Activated CD8-positive, alpha-beta memory T cell treated with anti-CD3 and anti-CD28 coated beads, Interleukin-2, amount 10 ng/mL, durations not matched to agents 7 days and 5 days (primary cell): ENCODE data around the gene RUVBL1. TPM values are rescaled to one million over a fixed set of nuclear protein-coding genes. Genes with fewer than 3 reads are reported as not detected.
A peak's percentile ranks its signal among the peaks of the same experiment; 100 is the strongest.

Source experiments
- ATAC-seq: fragments of 150-1000 bp; cut with Tn5 transposase; one replicate; pipeline ENCODE4 v1.10.0; 2021; ENCODE audit warnings: moderate library complexity
- CTCF ChIA-PET: fragments of 350-600 bp; sonication (Branson Sonifier 250); formaldehyde crosslinking; loops from one replicate; lab custom pipeline; 2021; ENCODE audit warnings: antibody characterized with exemption; lab: Charles Lee
- DNase-seq: peaks from one replicate; pipeline ENCODE4 v3.0.0-alpha.2; 2020
- H3K27ac Mint-ChIP-seq: one replicate; pipeline ENCODE4 v1.8.0; 2021; ENCODE audit warnings: mild to moderate bottlenecking, mixed read lengths
- H3K27me3 Mint-ChIP-seq: one replicate; pipeline ENCODE4 v1.8.0; 2021; ENCODE audit warnings: mixed read lengths
- H3K36me3 Mint-ChIP-seq: one replicate; pipeline ENCODE4 v1.8.0; 2021; ENCODE audit warnings: mild to moderate bottlenecking, mixed read lengths
- H3K4me1 Mint-ChIP-seq: one replicate; pipeline ENCODE4 v1.8.0; 2021; ENCODE audit warnings: mixed read lengths
- H3K4me3 Mint-ChIP-seq: one replicate; pipeline ENCODE4 v1.8.0; 2021; ENCODE audit warnings: mild to moderate bottlenecking, moderate library complexity, mixed read lengths
- H3K9me3 Mint-ChIP-seq: one replicate; pipeline ENCODE4 v1.8.0; 2022; ENCODE audit warnings: low read depth, mixed read lengths
- total RNA-seq, 2 experiments: library from RNA; stranded (reverse); gene quantifications; one replicate each; pipeline ENCODE4 v1.2.3, GENCODE V29; 2021

Gene RUVBL1
- total RNA-seq, 2 experiments from 2014 or later: 63.8 to 73.5 TPM

- H3K36me3 Mint-ChIP-seq: peaks cover 51% of the 10 kb centered on the region
- H3K4me1 Mint-ChIP-seq: no peaks in the 10 kb centered on the region
- no peak for ATAC-seq
- no peaks in the 10 kb centered on the region for H3K9me3 Mint-ChIP-seq
- CTCF ChIA-PET: interaction anchor here (1.4 to 3.3 kb wide), 4 partner anchors 11 to 66 kb away, joined by 4 to 13 read pairs (median 6); no protein-coding TSS in a partner anchor
- H3K27ac Mint-ChIP-seq: no peak overlapping the region
- no peak for DNase-seq
- H3K4me3 Mint-ChIP-seq: no peak overlapping the region
- no peaks in the 10 kb centered on the region for H3K27me3 Mint-ChIP-seq
Measured at GRCh38 chr3:128067489-128067888, 56.1 kb downstream of the RUVBL1 start.

DNA sequence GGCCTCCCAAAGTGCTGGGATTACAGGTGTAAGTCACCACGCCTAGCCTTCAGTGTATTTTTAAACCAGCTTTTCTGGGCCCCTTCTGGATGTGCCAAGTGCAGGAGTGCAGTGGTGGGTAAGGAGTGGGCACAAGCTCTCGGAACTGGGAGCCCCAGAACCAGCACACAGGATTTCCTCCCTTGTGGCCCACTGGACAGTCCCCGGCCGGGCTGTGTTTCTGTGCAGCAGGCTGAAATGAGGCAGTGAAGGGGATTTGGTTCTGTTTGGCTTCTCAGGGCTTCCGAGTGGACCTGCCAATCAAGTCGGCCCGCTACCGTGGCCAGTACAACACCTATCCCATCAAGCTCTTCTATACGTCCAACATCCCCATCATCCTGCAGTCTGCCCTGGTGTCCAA, 56.9 kb downstream of the RUVBL1 start:
- ATAC-seq (no peak), DNase-seq (no peak)
- Mint-ChIP-seq H3K36me3 (peaks cover 58% of the 10 kb centered on the region), H3K4me1 (no peaks in the 10 kb centered on the region), H3K4me3 (no peak overlapping the region), H3K9me3 (no peaks in the 10 kb centered on the region), H3K27ac (no peak overlapping the region), H3K27me3 (no peaks in the 10 kb centered on the region)
- CTCF ChIA-PET: interaction anchor here (0.6 to 3.3 kb wide), 5 partner anchors 9 to 67 kb away, joined by 3 to 13 read pairs (median 5); partner anchors contain the start of gene SEC61A1

DNA sequence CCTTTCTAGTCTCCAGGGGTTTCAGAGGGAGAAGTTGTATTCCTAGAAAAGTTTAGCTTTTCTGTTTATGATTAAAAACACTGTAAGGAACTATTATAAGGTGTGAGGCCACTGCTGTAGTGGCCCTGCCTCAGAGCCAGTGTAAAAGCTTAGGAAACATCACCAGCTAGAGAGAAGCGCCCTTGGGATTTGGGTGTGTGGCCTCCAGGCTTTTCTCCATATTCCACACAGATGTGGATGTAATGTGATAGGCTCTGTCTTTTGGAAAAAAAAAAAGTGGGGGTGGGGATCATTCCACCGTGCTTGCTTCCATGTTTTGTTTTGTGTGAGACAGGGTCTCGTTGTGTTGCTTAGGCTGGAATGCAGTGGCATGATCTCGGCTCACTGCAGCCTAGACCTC, 57.5 kb downstream of the RUVBL1 start:
- Mint-ChIP-seq H3K36me3 (peaks cover 63% of the 10 kb centered on the region), H3K4me1 (no peaks in the 10 kb centered on the region), H3K4me3 (no peak overlapping the region), H3K27me3 (no peaks in the 10 kb centered on the region), H3K9me3 (no peaks in the 10 kb centered on the region), H3K27ac (no peak overlapping the region)
- ATAC-seq (no peak), DNase-seq (no peak)
- CTCF ChIA-PET: interaction anchor here (1.3 to 3.3 kb wide), 4 partner anchors 10 to 67 kb away, joined by 3 to 13 read pairs (median 4); partner anchors contain the start of genes RUVBL1 and SEC61A1

DNA sequence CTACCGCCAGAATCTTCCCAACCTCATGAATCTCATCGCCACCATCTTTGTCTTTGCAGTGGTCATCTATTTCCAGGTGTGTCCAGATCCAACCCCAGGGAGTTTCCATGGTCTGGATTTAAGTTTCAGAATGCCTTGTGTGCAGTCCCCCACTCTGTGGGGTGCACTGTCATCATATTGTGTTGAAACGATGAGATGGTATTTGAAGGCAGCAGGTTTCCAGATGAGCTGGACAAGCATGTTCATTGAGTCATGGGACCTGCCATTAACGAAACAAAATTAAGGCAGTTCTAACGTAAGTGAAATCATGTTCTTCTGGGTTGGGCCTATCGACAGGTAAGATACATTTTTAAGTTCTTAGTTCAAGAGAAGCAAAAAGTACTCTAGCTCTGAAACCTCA, 58.6 kb downstream of the RUVBL1 start:
- H3K4me3 Mint-ChIP-seq: no peak overlapping the region
- CTCF ChIA-PET: interaction anchor here (1.3 to 3.3 kb wide), 4 partner anchors 9 to 69 kb away, joined by 3 to 13 read pairs (median 5); partner anchors contain the start of gene RUVBL1
- no peaks in the 10 kb centered on the region for H3K27me3 Mint-ChIP-seq
- no peaks in the 10 kb centered on the region for H3K9me3 Mint-ChIP-seq
- no peak overlapping the region for H3K27ac Mint-ChIP-seq
- peaks cover under 1% of the 10 kb centered on the region for H3K4me1 Mint-ChIP-seq
- ATAC-seq (no peak), DNase-seq (no peak)
- H3K36me3 Mint-ChIP-seq: peaks cover 65% of the 10 kb centered on the region

- Mint-ChIP-seq H3K27ac (no peak overlapping the region), H3K36me3 (peaks cover 66% of the 10 kb centered on the region), H3K9me3 (no peaks in the 10 kb centered on the region), H3K27me3 (no peaks in the 10 kb centered on the region), H3K4me3 (no peak overlapping the region), H3K4me1 (peaks cover 2% of the 10 kb centered on the region)
- DNase-seq (no peak), ATAC-seq (no peak)
- CTCF ChIA-PET: interaction anchor here (1.4 kb wide), 1 partner anchor 10 kb away, joined by 5 read pairs; no protein-coding TSS in a partner anchor
Measured at GRCh38 chr3:128063865-128064264, 59.7 kb downstream of the RUVBL1 start.

- DNase-seq (no peak), ATAC-seq (no peak)
- peaks cover 2% of the 10 kb centered on the region for H3K4me1 Mint-ChIP-seq
- H3K27me3 Mint-ChIP-seq: no peaks in the 10 kb centered on the region
- H3K9me3 Mint-ChIP-seq: no peaks in the 10 kb centered on the region
- CTCF ChIA-PET: interaction anchor here (1.2 kb wide), 2 partner anchors 12 to 14 kb away, joined by 3 to 5 read pairs; no protein-coding TSS in a partner anchor
- H3K27ac Mint-ChIP-seq: no peak overlapping the region
- peaks cover 58% of the 10 kb centered on the region for H3K36me3 Mint-ChIP-seq
- no peak overlapping the region for H3K4me3 Mint-ChIP-seq
Measured at GRCh38 chr3:128062033-128062745, 61.4 kb downstream of the RUVBL1 start.

GRCh38 chr3:128060473-128061381, 62.9 kb downstream of the RUVBL1 start:
- peaks cover 4% of the 10 kb centered on the region for H3K4me1 Mint-ChIP-seq
- CTCF ChIA-PET: interaction anchor here (0.6 to 1.5 kb wide), 2 partner anchors 12 to 34 kb away, joined by 3 read pairs; no protein-coding TSS in a partner anchor
- H3K4me3 Mint-ChIP-seq: no peak overlapping the region
- H3K36me3 Mint-ChIP-seq: peaks cover 59% of the 10 kb centered on the region
- DNase-seq: no peak
- H3K9me3 Mint-ChIP-seq: no peaks in the 10 kb centered on the region
- no peaks in the 10 kb centered on the region for H3K27me3 Mint-ChIP-seq
- H3K27ac Mint-ChIP-seq: no peak overlapping the region
- ATAC-seq: no peak

GRCh38 chr3:128056258-128056657, 67.4 kb downstream of the RUVBL1 start:
- Mint-ChIP-seq H3K4me1 (peaks cover 37% of the 10 kb centered on the region), H3K27me3 (no peaks in the 10 kb centered on the region), H3K4me3 (no peak overlapping the region), H3K36me3 (peaks cover 58% of the 10 kb centered on the region), H3K9me3 (no peaks in the 10 kb centered on the region), H3K27ac (no peak overlapping the region)
- DNase-seq (no peak), ATAC-seq (no peak)
- CTCF ChIA-PET: interaction anchor here (1.4 to 2.9 kb wide), 5 partner anchors 9 to 77 kb away, joined by 4 to 7 read pairs (median 5); no protein-coding TSS in a partner anchor

GRCh38 chr3:128054367-128054766, 69.2 kb downstream of the RUVBL1 start:
- Mint-ChIP-seq H3K4me3 (peak overlapping the region; percentile 86), H3K4me1 (peaks cover 40% of the 10 kb centered on the region), H3K27me3 (no peaks in the 10 kb centered on the region), H3K9me3 (no peaks in the 10 kb centered on the region), H3K27ac (peak overlapping the region; percentile 19), H3K36me3 (peaks cover 43% of the 10 kb centered on the region)
- ATAC-seq (no peak), DNase-seq (no peak)
- CTCF ChIA-PET: interaction anchor here (2.3 kb wide), 1 partner anchor 19 kb away, joined by 6 read pairs; no protein-coding TSS in a partner anchor

DNA sequence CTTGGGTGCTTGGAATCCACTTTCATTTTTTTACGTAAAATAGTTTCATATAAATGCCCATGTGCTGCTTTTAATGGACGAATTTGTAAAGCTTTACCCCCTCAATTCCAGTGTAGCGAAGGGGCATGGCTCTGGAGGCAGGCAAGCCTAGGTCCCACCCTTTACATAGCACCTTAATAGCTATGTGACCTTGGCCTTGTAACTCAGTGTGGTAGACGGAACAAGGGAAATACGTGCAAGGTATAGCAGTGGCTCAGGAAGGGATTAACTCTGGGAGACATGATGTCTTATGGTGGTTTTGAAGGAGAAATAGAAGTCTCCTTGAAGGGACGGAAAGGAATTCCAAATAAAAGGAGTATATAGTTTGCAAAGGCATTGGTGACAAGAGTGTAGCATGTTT, 70.0 kb downstream of the RUVBL1 start:
- Mint-ChIP-seq H3K27ac (peak overlapping the region; percentile 19), H3K9me3 (no peaks in the 10 kb centered on the region), H3K36me3 (peaks cover 40% of the 10 kb centered on the region), H3K4me3 (peak overlapping the region; percentile 86), H3K27me3 (peaks cover 4% of the 10 kb centered on the region), H3K4me1 (peaks cover 40% of the 10 kb centered on the region)
- ATAC-seq: no peak
- CTCF ChIA-PET: interaction anchor here (0.6 to 1.1 kb wide), 2 partner anchors 41 to 100 kb away, joined by 3 to 5 read pairs; no protein-coding TSS in a partner anchor
- DNase-seq: no peak

- H3K36me3 Mint-ChIP-seq: peaks cover 38% of the 10 kb centered on the region
- CTCF ChIA-PET: interaction anchor here (1.1 to 1.2 kb wide), 3 partner anchors 14 to 42 kb away, joined by 3 to 5 read pairs (median 5); no protein-coding TSS in a partner anchor
- H3K4me3 Mint-ChIP-seq: peak overlapping the region; percentile 86
- H3K4me1 Mint-ChIP-seq: peaks cover 40% of the 10 kb centered on the region
- ATAC-seq (peak; percentile 18), DNase-seq (no peak)
- no peaks in the 10 kb centered on the region for H3K9me3 Mint-ChIP-seq
- peaks cover 4% of the 10 kb centered on the region for H3K27me3 Mint-ChIP-seq
- H3K27ac Mint-ChIP-seq: peak overlapping the region; percentile 99
Measured at GRCh38 chr3:128052595-128053351, 70.8 kb downstream of the RUVBL1 start.

- peaks cover 34% of the 10 kb centered on the region for H3K36me3 Mint-ChIP-seq
- H3K27me3 Mint-ChIP-seq: peaks cover 8% of the 10 kb centered on the region
- ATAC-seq (peak; percentile 97), DNase-seq (peak; percentile 96)
- H3K4me1 Mint-ChIP-seq: peaks cover 40% of the 10 kb centered on the region
- H3K9me3 Mint-ChIP-seq: no peaks in the 10 kb centered on the region
- CTCF ChIA-PET: interaction anchor here (1.1 to 1.2 kb wide), 2 partner anchors 14 to 24 kb away, joined by 3 to 5 read pairs; no protein-coding TSS in a partner anchor
- peak within 1 kb of the TSS; percentile 86 for H3K4me3 Mint-ChIP-seq
- peak within 1 kb of the TSS; percentile 99 for H3K27ac Mint-ChIP-seq
Measured at GRCh38 chr3:128051837-128052594, 71.6 kb downstream of the RUVBL1 start, which contains the start of gene SEC61A1. SEC61A1 (plus strand) TSS chr3:128052437; CDS start chr3:128052553, 116 bp downstream.
